Activated effector memory CD4-positive, alpha-beta T cell treated with Interleukin-2 at 50 U/mL for 16 hours (primary cell): ENCODE measurements around the gene VAV2.
"Not testable (repeated sequence)": the region's sequence is repeated elsewhere in the genome, so short reads cannot be mapped to it uniquely, and the experiment has no call there.

Experiments
- DNase-seq: peaks from one replicate; pipeline ENCODE4 v3.0.0-alpha.2; 2020

Gene VAV2

GRCh38 chr9:133968966-133969617 is 23.0 kb downstream of the VAV2 start:
- no peak for DNase-seq

- no peak for DNase-seq
Measured at GRCh38 chr9:133968428-133968827, 23.7 kb downstream of the VAV2 start.

- no peak for DNase-seq
Measured at GRCh38 chr9:133967024-133967741, 24.9 kb downstream of the VAV2 start.

GRCh38 chr9:133964463-133964862 is 27.7 kb downstream of the VAV2 start:
- DNase-seq = no peak

GRCh38 chr9:133963166-133963565 is 29.0 kb downstream of the VAV2 start:
- DNase-seq = no peak

GRCh38 chr9:133962341-133962740 is 29.8 kb downstream of the VAV2 start:
- DNase-seq = no peak

- no peak for DNase-seq
Measured at GRCh38 chr9:133961226-133962165, 30.6 kb downstream of the VAV2 start.

- DNase-seq = no peak
Measured at GRCh38 chr9:133960568-133961129, 31.5 kb downstream of the VAV2 start.

- DNase-seq = no peak
Measured at GRCh38 chr9:133959966-133960567, 32.1 kb downstream of the VAV2 start.

- no peak for DNase-seq
Measured at GRCh38 chr9:133959171-133959570, 33.0 kb downstream of the VAV2 start.

GRCh38 chr9:133958756-133959155 is 33.4 kb downstream of the VAV2 start:
- DNase-seq = no peak

- DNase-seq = not testable (repeated sequence)
Measured at GRCh38 chr9:133957772-133958171, 34.4 kb downstream of the VAV2 start.

- no peak for DNase-seq
Measured at GRCh38 chr9:133957328-133957727, 34.8 kb downstream of the VAV2 start.

GRCh38 chr9:133956520-133957076 is 35.5 kb downstream of the VAV2 start:
- DNase-seq = no peak

- DNase-seq = peak; percentile 14
Measured at GRCh38 chr9:133955821-133956411, 36.2 kb downstream of the VAV2 start.

- peak; percentile 8 for DNase-seq
Measured at GRCh38 chr9:133954862-133955529, 37.1 kb downstream of the VAV2 start.

- no peak for DNase-seq
Measured at GRCh38 chr9:133953976-133954709, 38.0 kb downstream of the VAV2 start.

- DNase-seq = no peak
Measured at GRCh38 chr9:133953621-133953975, 38.5 kb downstream of the VAV2 start.

- no peak for DNase-seq
Measured at GRCh38 chr9:133952598-133953550, 39.2 kb downstream of the VAV2 start.

- DNase-seq = no peak
Measured at GRCh38 chr9:133951265-133951664, 40.9 kb downstream of the VAV2 start.
